H1 (cell line): ENCODE results near the gene SASH3. TPM values are rescaled to one million over a fixed set of nuclear protein-coding genes. Genes with fewer than 3 reads are reported as not detected.

Experiments
- CTCF ChIA-PET: fragments of 300-600 bp; sonication (Branson Sonifier 250); formaldehyde crosslinking; loops from one replicate; lab custom pipeline; 2021; ENCODE audit not compliant: partially characterized antibody; lab: Charles Lee
- POLR2A ChIA-PET: fragments of 300-600 bp; sonication (Branson Sonifier 250); formaldehyde crosslinking; loops from one replicate; lab custom pipeline; 2021; ENCODE audit warnings: inconsistent platforms; ENCODE audit not compliant: partially characterized antibody; lab: Charles Lee
- DNase-seq, 2 experiments: peaks; one replicate each; pipeline versions ENCODE4 v3.0.0 to v3.0.0-alpha.2; 2010 to 2022; ENCODE audit warnings: low spot score in 2 of 2, low read depth in 1 of 2, mixed read lengths in 1 of 2
- FAIRE-seq: peaks from 2 replicates; lab custom pipeline; 2011; peaks lifted over from hg19 to GRCh38; lab: Jason Lieb, UNC
- H2AFZ ChIP-seq: 2 replicates; pipeline ENCODE4 v1.8.1; 2012; ENCODE audit warnings: low read length, inconsistent platforms
- H2AK5ac ChIP-seq: 2 replicates; pipeline ENCODE4 v1.6.1; 2013; ENCODE audit warnings: low read depth, low read length
- H2BK120ac ChIP-seq: replicated peaks from 2 replicates; pipeline ENCODE3; 2013; ENCODE audit warnings: low read depth, low read length, inconsistent platforms
- H2BK12ac ChIP-seq: 2 replicates; pipeline ENCODE4 v1.6.1; 2013; ENCODE audit warnings: low read depth, low read length
- H2BK15ac ChIP-seq: 2 replicates; pipeline ENCODE4 v1.6.1; 2013; ENCODE audit warnings: low read length
- H2BK20ac ChIP-seq: 2 replicates; pipeline ENCODE4 v1.6.1; 2013; ENCODE audit warnings: low read length
- H2BK5ac ChIP-seq: 2 replicates; pipeline ENCODE4 v1.6.1; 2013; ENCODE audit warnings: low read depth, low read length
- H3K14ac ChIP-seq: 2 replicates; pipeline ENCODE4 v1.6.1; 2013; ENCODE audit warnings: inconsistent platforms; ENCODE audit not compliant: insufficient read length
- H3K18ac ChIP-seq: 2 replicates; pipeline ENCODE4 v1.6.1; 2013; ENCODE audit warnings: low read length; ENCODE audit errors: extremely low read depth
- H3K23ac ChIP-seq: 2 replicates; pipeline ENCODE4 v1.6.1; 2013; ENCODE audit warnings: inconsistent platforms; ENCODE audit not compliant: insufficient read length
- H3K23me2 ChIP-seq: 2 replicates; pipeline ENCODE4 v1.6.1; 2013; ENCODE audit warnings: low read depth, low read length
- H3K27ac ChIP-seq: 2 replicates; pipeline ENCODE4 v1.6.1; 2011; ENCODE audit warnings: low read depth, low read length, inconsistent platforms
- H3K27me3 ChIP-seq, 4 experiments: replicated peaks in 1 of 4; 1 replicate in 1 of 4; 2 replicates in 3 of 4; pipeline versions ENCODE4 v1.6.1 to v1.8.1; 2011 to 2013; ENCODE audit warnings: low read length in 3 of 4, mild to moderate bottlenecking in 3 of 4, inconsistent platforms in 2 of 4, mixed read lengths in 2 of 4, moderate library complexity in 1 of 4; ENCODE audit not compliant: control insufficient read depth in 3 of 4, insufficient read depth in 3 of 4; ENCODE audit errors: extremely low read depth in 1 of 4
- H3K36me3 ChIP-seq, 4 experiments: 2 replicates each; pipeline versions ENCODE4 v1.6.1 to v1.8.1; 2011 to 2013; ENCODE audit warnings: mild to moderate bottlenecking in 4 of 4, low read length in 3 of 4, moderate library complexity in 2 of 4, control low read depth in 1 of 4, inconsistent platforms in 1 of 4; ENCODE audit not compliant: insufficient read depth in 4 of 4, control insufficient read depth in 2 of 4
- H3K4ac ChIP-seq: replicated peaks from 2 replicates; pipeline ENCODE3; 2013; ENCODE audit warnings: low read length, low read depth, mixed read lengths, inconsistent platforms; ENCODE audit not compliant: insufficient read length
- H3K4me1 ChIP-seq, 4 experiments: replicated peaks in 1 of 4; 1 replicate in 1 of 4; 2 replicates in 3 of 4; pipeline versions ENCODE4 v1.6.1 to v1.8.1; 2011 to 2013; ENCODE audit warnings: low read length in 3 of 4, inconsistent platforms in 2 of 4, mixed read lengths in 1 of 4; ENCODE audit not compliant: insufficient read depth in 4 of 4, control insufficient read depth in 3 of 4
- H3K4me2 ChIP-seq, 2 experiments: 2 replicates each; pipeline versions ENCODE4 v1.6.1 to v1.8.1; 2011 to 2013; ENCODE audit warnings: low read depth in 2 of 2, low read length in 2 of 2, control low read depth in 1 of 2, inconsistent platforms in 1 of 2, mild to moderate bottlenecking in 1 of 2; ENCODE audit not compliant: insufficient read depth in 1 of 2
- H3K4me3 ChIP-seq, 4 experiments: fragments of 200-600, 300-600 bp in 1 of 4; sonication (generic), shearing (Covaris generic), sonication (Bioruptor Twin) in 1 of 4; 2 replicates each; pipeline versions ENCODE4 v1.5.1 to v1.8.1; 2011 to 2016; ENCODE audit warnings: low read length in 4 of 4, low read depth in 3 of 4, control low read depth in 2 of 4, inconsistent platforms in 2 of 4, mild to moderate bottlenecking in 2 of 4, mixed read lengths in 1 of 4, moderate library complexity in 1 of 4; ENCODE audit not compliant: insufficient read depth in 2 of 4; ENCODE audit errors: extremely low read depth in 1 of 4
- H3K56ac ChIP-seq: replicated peaks from 2 replicates; pipeline ENCODE3; 2013; ENCODE audit warnings: low read depth, mild to moderate bottlenecking, mixed read lengths, low read length, inconsistent platforms; ENCODE audit not compliant: insufficient read length
- H3K79me1 ChIP-seq: 2 replicates; pipeline ENCODE4 v1.6.1; 2013; ENCODE audit warnings: low read depth, low read length, control low read depth
- H3K79me2 ChIP-seq, 2 experiments: 2 replicates each; pipeline versions ENCODE4 v1.6.1 to v1.8.1; 2012 to 2013; ENCODE audit warnings: low read length in 2 of 2, mild to moderate bottlenecking in 2 of 2, inconsistent platforms in 1 of 2; ENCODE audit not compliant: insufficient read depth in 2 of 2, control insufficient read depth in 1 of 2
- H3K9ac ChIP-seq, 4 experiments: replicated peaks in 1 of 4; 1 replicate in 1 of 4; 2 replicates in 3 of 4; pipeline versions ENCODE4 v1.6.1 to v1.8.1; 2011 to 2013; ENCODE audit warnings: low read depth in 3 of 4, low read length in 3 of 4, control low read depth in 2 of 4, mild to moderate bottlenecking in 2 of 4, moderate library complexity in 2 of 4, inconsistent platforms in 1 of 4; ENCODE audit errors: extremely low read depth in 1 of 4
- H3K9me3 ChIP-seq, 2 experiments: 2 replicates each; pipeline versions ENCODE4 v1.6.1 to v1.8.1; 2012 to 2013; ENCODE audit warnings: mild to moderate bottlenecking in 2 of 2, moderate library complexity in 2 of 2, control low read depth in 1 of 2, inconsistent platforms in 1 of 2, low read depth in 1 of 2, low read length in 1 of 2, mixed read lengths in 1 of 2; ENCODE audit not compliant: insufficient read depth in 2 of 2
- H4K20me1 ChIP-seq, 2 experiments: replicated peaks in 1 of 2; 2 replicates each; pipeline versions ENCODE3 to v1.8.1; 2011 to 2013; ENCODE audit warnings: inconsistent platforms in 2 of 2, low read length in 2 of 2, mild to moderate bottlenecking in 1 of 2; ENCODE audit not compliant: insufficient read depth in 2 of 2, control insufficient read depth in 1 of 2
- H4K5ac ChIP-seq: 2 replicates; pipeline ENCODE4 v1.6.1; 2013; ENCODE audit warnings: low read length, low read depth, mixed read lengths, inconsistent platforms; ENCODE audit not compliant: insufficient read length
- H4K8ac ChIP-seq: 2 replicates; pipeline ENCODE4 v1.8.0; 2013; ENCODE audit warnings: mild to moderate bottlenecking, moderate library complexity, low read length, inconsistent platforms; ENCODE audit not compliant: insufficient read depth; ENCODE audit errors: extremely low read depth
- H4K91ac ChIP-seq: replicated peaks from 2 replicates; pipeline ENCODE3; 2013; ENCODE audit warnings: low read length, mixed read lengths, inconsistent platforms; ENCODE audit not compliant: insufficient read length
- CHD2 ChIP-seq: IDR thresholded peaks from 2 replicates; pipeline ENCODE4 v1.6.1; 2012; ENCODE audit warnings: low read length, improper control_type of control experiment
- WGBS, 2 experiments: shearing (Covaris generic) in 1 of 2; methylation state at CpG; one replicate each; pipeline versions ENCODE4 v1.1.6 to v1.1.7; 2013 to 2015; ENCODE audit warnings: low lambda C conversion rate in 2 of 2, mixed read lengths in 2 of 2, inconsistent platforms in 1 of 2, low coverage in 1 of 2, missing lambda C conversion rate in 1 of 2; ENCODE audit not compliant: insufficient replicate concordance in 2 of 2, insufficient coverage in 1 of 2, insufficient read length in 1 of 2; ENCODE audit errors: extremely low coverage in 1 of 2, missing lambda C conversion rate in 1 of 2; 5-methylcytosine and 5-hydroxymethylcytosine counted together
- polyA plus RNA-seq, 7 experiments: library from polyadenylated mRNA; depleted of rRNA in 3 of 7; stranded (reverse) in 5 of 7; unstranded in 2 of 7; fragments of >200 nt in 5 of 7; fragments of 200-250 nt in 2 of 7; gene quantifications; 1 replicate in 5 of 7; 2 replicates in 1 of 7; 4 replicates in 1 of 7; pipeline versions ENCODE4 v1.2.1 to v1.2.3, GENCODE V29; 2011 to 2013; ENCODE audit warnings: missing spikeins in 2 of 7, mixed read lengths in 2 of 7
- total RNA-seq: library from RNA; stranded (reverse); fragmentation: NEBNext Ultra II Directional; extraction: Animal tissue kit (Norgen Biotek cat#: 25700); gene quantifications from 2 replicates; pipeline ENCODE4 v1.2.1, GENCODE V29; 2021
- TF ChIP-seq, protein P1 (sequence below): IDR thresholded peaks from 2 replicates; pipeline ENCODE4 v1.6.1; 2012; ENCODE audit warnings: inconsistent platforms

The SASH3 gene
- total and polyA plus RNA-seq, 2 of the 8 experiments (the other 6 are each of a cell fraction or from before 2014, with no cell fraction given), result not detected

DNA sequence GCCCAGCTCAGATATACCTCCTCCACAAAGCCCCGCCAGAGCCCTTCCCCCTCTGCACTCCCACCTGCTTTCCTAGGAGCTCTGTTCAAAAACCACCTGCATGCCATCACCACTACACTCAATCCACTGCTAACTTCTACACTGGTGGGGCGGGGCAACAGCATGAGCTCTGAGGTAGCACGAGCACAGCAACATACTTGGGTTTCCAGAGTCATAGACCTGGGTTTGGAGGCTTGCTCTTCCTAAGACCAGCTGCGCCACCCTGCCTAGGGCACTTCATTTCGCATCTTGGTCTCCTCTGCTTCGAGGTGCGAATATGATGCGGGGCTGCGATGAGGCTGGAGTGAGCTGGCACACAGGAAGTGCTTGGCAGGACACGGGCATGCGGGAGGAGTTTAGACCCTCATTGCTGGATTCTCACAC is 3.6 kb downstream of the SASH3 start:
- H2AK5ac ChIP-seq, result no peak overlapping the region
- no peak overlapping the region for H2BK12ac ChIP-seq
- H3K18ac ChIP-seq, result no peak overlapping the region
- no peak overlapping the region for H3K4ac ChIP-seq
- no peaks in the 10 kb centered on the region for H3K79me1 ChIP-seq
- no peaks in the 10 kb centered on the region for H3K9me3 ChIP-seq
- CTCF ChIA-PET, result interaction anchor here (0.7 to 1.3 kb wide), 5 partner anchors 27 to 143 kb away, joined by 3 to 4 read pairs (median 3); no protein-coding TSS in a partner anchor
- H3K4me2 ChIP-seq, result no peak overlapping the region
- no peak overlapping the region for H2BK5ac ChIP-seq
- no peaks in the 10 kb centered on the region for H3K23me2 ChIP-seq
- H3K36me3 ChIP-seq, result no peaks in the 10 kb centered on the region
- WGBS, 2 experiments, result 87% methylated on average over 8 of the region's 11 CpGs; no CpG with 5 or more reads in 1 of the 2 experiments
- H2AFZ ChIP-seq, result no peak overlapping the region
- no peaks in the 10 kb centered on the region for H3K4me1 ChIP-seq
- no peak for FAIRE-seq
- H3K27ac ChIP-seq, result no peak overlapping the region
- no peak overlapping the region for H2BK20ac ChIP-seq
- H3K9ac ChIP-seq, result no peak overlapping the region
- H2BK15ac ChIP-seq, result no peak overlapping the region
- H4K91ac ChIP-seq, result no peak overlapping the region
- H3K27me3 ChIP-seq, result no peaks in the 10 kb centered on the region
- H4K20me1 ChIP-seq, result no peaks in the 10 kb centered on the region
- H4K8ac ChIP-seq, result no peak overlapping the region
- POLR2A ChIA-PET, result no interaction called here
- no peak overlapping the region for H3K56ac ChIP-seq
- H3K14ac ChIP-seq, result no peak overlapping the region
- H3K79me2 ChIP-seq, result no peaks in the 10 kb centered on the region
- H3K23ac ChIP-seq, result no peak overlapping the region
- H4K5ac ChIP-seq, result no peak overlapping the region
- no peak for TF ChIP-seq CHD2
- TF ChIP-seq, protein P1, sequence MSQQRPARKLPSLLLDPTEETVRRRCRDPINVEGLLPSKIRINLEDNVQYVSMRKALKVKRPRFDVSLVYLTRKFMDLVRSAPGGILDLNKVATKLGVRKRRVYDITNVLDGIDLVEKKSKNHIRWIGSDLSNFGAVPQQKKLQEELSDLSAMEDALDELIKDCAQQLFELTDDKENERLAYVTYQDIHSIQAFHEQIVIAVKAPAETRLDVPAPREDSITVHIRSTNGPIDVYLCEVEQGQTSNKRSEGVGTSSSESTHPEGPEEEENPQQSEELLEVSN, result no peak
- no peak for DNase-seq
- H2BK120ac ChIP-seq, result no peak overlapping the region
- no peak overlapping the region for H3K4me3 ChIP-seq
